ENCODE data around the gene INAFM1.
A peak's percentile ranks its signal among the peaks of the same experiment; 100 is the strongest.

Gene INAFM1

DNA sequence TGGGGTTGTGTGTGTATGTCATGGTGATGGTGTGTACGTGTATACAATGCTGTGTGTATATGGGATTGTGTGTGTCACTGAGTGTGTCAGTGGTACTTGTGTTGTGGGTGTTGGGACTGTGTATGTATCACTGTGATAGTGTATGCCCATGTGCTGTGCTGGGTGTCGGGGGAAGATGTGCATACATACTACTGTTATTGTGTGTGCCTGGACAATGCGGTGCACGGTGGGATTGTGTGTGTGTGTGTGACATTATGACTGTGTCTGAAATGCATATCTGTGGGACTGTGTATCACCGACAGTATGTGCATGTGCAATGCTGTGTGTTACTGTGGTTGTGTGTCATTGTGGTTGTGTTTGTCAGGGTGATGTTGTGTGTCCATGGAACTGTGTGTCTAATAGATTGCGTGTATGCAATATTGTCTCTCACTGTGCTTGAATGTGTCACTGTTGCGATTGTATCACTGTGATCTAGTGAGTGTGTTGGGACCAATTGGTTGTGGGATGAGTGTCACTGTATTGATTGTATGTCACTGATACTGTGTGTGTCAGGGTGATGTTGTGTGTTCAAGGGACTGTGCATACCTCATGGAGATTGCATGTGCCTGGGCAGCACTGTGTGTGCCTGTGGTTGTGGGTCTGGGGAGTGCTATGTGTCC is 32.6 kb upstream of the INAFM1 start:
- no peak overlapping the region for H3K27ac ChIP-seq (ENCODE audit: extremely low read depth, low read depth, low read length)
- POLR2A ChIA-PET: interaction anchor here (0.7 to 3.2 kb wide), 4 partner anchors 16 to 129 kb away, joined by 3 to 65 read pairs (median 14); partner anchors contain the start of gene ZC3H4
- TF ChIP-seq, protein P1, sequence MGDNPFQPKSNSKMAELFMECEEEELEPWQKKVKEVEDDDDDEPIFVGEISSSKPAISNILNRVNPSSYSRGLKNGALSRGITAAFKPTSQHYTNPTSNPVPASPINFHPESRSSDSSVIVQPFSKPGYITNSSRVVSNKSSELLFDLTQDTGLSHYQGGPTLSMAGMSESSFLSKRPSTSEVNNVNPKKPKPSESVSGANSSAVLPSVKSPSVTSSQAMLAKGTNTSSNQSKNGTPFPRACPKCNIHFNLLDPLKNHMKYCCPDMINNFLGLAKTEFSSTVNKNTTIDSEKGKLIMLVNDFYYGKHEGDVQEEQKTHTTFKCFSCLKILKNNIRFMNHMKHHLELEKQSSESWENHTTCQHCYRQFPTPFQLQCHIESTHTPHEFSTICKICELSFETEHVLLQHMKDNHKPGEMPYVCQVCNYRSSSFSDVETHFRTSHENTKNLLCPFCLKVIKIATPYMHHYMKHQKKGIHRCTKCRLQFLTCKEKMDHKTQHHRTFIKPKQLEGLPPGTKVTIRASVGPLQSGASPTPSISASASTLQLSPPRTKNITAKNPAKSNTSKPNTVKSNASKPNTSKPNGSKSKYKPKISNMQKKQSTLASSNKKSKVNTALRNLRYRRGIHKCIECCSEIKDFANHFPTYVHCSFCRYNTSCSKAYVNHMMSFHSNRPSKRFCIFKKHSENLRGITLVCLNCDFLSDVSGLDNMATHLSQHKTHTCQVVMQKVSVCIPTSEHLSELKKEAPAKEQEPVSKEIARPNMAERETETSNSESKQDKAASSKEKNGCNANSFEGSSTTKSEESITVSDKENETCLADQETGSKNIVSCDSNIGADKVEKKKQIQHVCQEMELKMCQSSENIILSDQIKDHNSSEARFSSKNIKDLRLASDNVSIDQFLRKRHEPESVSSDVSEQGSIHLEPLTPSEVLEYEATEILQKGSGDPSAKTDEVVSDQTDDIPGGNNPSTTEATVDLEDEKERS (tag by site-specific recombination; IDR thresholded peaks at IDR 0.05): 0 out of 2 replicates have a peak, but pooled peaks have one; percentile 65
- TF ChIP-seq ZNF19 (tag by site-specific recombination; IDR thresholded peaks at IDR 0.05; ENCODE audit: low read depth) (0 out of 2 replicates have a peak, but pooled peaks have one; percentile 21), ZNF133 (tag by site-specific recombination; IDR thresholded peaks at IDR 0.05) (peak; percentile 22; the same call in 1 of the 2 replicates), ZNF830 (tag by site-specific recombination; IDR thresholded peaks at IDR 0.05; ENCODE audit: low read depth) (no peak), ZNF423 (tag by site-specific recombination; IDR thresholded peaks at IDR 0.05) (no peak), BCL11B (tag by site-specific recombination; IDR thresholded peaks at IDR 0.05; ENCODE audit: low read depth) (0 out of 2 replicates have a peak, but pooled peaks have one; percentile 7), ZNF248 (tag by site-specific recombination; IDR thresholded peaks at IDR 0.05) (no peak)
- TF ChIP-seq, protein P2, sequence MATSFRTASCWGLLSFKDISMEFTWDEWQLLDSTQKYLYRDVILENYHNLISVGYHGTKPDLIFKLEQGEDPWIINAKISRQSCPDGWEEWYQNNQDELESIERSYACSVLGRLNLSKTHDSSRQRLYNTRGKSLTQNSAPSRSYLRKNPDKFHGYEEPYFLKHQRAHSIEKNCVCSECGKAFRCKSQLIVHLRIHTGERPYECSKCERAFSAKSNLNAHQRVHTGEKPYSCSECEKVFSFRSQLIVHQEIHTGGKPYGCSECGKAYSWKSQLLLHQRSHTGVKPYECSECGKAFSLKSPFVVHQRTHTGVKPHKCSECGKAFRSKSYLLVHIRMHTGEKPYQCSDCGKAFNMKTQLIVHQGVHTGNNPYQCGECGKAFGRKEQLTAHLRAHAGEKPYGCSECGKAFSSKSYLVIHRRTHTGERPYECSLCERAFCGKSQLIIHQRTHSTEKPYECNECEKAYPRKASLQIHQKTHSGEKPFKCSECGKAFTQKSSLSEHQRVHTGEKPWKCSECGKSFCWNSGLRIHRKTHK (tag by site-specific recombination; IDR thresholded peaks at IDR 0.05): no peak
- TF ChIP-seq, protein P3, sequence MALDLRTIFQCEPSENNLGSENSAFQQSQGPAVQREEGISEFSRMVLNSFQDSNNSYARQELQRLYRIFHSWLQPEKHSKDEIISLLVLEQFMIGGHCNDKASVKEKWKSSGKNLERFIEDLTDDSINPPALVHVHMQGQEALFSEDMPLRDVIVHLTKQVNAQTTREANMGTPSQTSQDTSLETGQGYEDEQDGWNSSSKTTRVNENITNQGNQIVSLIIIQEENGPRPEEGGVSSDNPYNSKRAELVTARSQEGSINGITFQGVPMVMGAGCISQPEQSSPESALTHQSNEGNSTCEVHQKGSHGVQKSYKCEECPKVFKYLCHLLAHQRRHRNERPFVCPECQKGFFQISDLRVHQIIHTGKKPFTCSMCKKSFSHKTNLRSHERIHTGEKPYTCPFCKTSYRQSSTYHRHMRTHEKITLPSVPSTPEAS (tag by site-specific recombination; IDR thresholded peaks at IDR 0.05): peak; percentile 8; the same call in 1 of the 2 replicates
- TF ChIP-seq, protein P4, sequence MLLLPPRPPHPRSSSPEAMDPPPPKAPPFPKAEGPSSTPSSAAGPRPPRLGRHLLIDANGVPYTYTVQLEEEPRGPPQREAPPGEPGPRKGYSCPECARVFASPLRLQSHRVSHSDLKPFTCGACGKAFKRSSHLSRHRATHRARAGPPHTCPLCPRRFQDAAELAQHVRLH (tag by site-specific recombination; IDR thresholded peaks at IDR 0.05): peak; percentile 9; the same call in 1 of the 2 replicates
- H3K4me1 ChIP-seq (ENCODE audit: control insufficient read depth, insufficient read depth, low read length): peaks cover 7% of the 10 kb centered on the region
- no peaks in the 10 kb centered on the region for H3K9me3 ChIP-seq (ENCODE audit: control insufficient read depth, insufficient read depth, low read depth, low read length)
- CTCF ChIA-PET: interaction anchor here (6.1 kb wide), 1 partner anchor 31 kb away, joined by 316 read pairs; no protein-coding TSS in a partner anchor
- H3K36me3 ChIP-seq (ENCODE audit: control insufficient read depth in 2 of 2, insufficient read depth in 1 of 2, low read length in 2 of 2): no peaks in the 10 kb centered on the region
- H3K4me3 ChIP-seq (ENCODE audit: low read depth, low read length): no peak overlapping the region

DNA sequence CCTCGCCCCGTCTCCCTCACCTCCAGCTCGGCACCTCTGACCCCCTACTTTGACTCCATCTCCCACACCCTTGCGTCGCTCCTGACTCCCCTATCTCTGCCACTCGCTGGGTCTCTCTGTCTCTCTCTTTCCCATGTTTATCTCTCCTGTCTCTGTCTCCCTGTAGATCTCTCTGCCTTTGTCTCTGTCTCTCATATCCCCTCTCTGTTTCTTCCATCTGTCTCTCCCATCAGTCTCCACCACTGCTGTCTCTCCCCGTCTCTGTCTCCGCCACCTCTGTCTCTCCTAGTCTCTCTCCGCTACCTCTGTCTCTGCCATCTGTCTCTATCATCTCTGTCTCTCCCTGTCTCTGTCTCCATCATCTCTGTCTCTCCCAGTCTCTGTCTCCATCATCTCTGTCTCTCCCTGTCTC is 31.3 kb upstream of the INAFM1 start:
- no peaks in the 10 kb centered on the region for H3K36me3 ChIP-seq (ENCODE audit: control insufficient read depth in 2 of 2, insufficient read depth in 1 of 2, low read length in 2 of 2)
- peak overlapping the region; percentile 65 for H3K27ac ChIP-seq (ENCODE audit: extremely low read depth, low read depth, low read length)
- H3K9me3 ChIP-seq (ENCODE audit: control insufficient read depth, insufficient read depth, low read depth, low read length): no peaks in the 10 kb centered on the region
- no peak overlapping the region for H3K4me3 ChIP-seq (ENCODE audit: low read depth, low read length)
- ChIA-PET CTCF (interaction anchor here (0.7 to 6.8 kb wide), 10 partner anchors 17 to 230 kb away, joined by 3 to 316 read pairs (median 18); no protein-coding TSS in a partner anchor), POLR2A (interaction anchor here (0.8 to 3.3 kb wide), 13 partner anchors 10 to 714 kb away, joined by 3 to 112 read pairs (median 5); partner anchors contain the start of genes CCDC9, INAFM1, SAE1 and ZC3H4)
- peaks cover 7% of the 10 kb centered on the region for H3K4me1 ChIP-seq (ENCODE audit: control insufficient read depth, insufficient read depth, low read length)
- TF ChIP-seq YY2 (tag by site-specific recombination; IDR thresholded peaks at IDR 0.05) (no peak), ZNF121 (tag by site-specific recombination; IDR thresholded peaks at IDR 0.05) (no peak), ZNF274 (IDR thresholded peaks at IDR 0.05; ENCODE audit: low read length) (no peak), ZNF274 (tag by site-specific recombination; IDR thresholded peaks at IDR 0.05; ENCODE audit: borderline replicate concordance) (no peak), ZNF560 (tag by site-specific recombination; IDR thresholded peaks at IDR 0.05; ENCODE audit: borderline replicate concordance) (no peak), ZNF23 (tag by site-specific recombination; IDR thresholded peaks at IDR 0.05; ENCODE audit: borderline replicate concordance) (no peak), ZNF16 (tag by site-specific recombination; IDR thresholded peaks at IDR 0.05; ENCODE audit: low read depth) (0 out of 2 replicates have a peak, but pooled peaks have one; percentile 37)
- TF ChIP-seq, protein P5, sequence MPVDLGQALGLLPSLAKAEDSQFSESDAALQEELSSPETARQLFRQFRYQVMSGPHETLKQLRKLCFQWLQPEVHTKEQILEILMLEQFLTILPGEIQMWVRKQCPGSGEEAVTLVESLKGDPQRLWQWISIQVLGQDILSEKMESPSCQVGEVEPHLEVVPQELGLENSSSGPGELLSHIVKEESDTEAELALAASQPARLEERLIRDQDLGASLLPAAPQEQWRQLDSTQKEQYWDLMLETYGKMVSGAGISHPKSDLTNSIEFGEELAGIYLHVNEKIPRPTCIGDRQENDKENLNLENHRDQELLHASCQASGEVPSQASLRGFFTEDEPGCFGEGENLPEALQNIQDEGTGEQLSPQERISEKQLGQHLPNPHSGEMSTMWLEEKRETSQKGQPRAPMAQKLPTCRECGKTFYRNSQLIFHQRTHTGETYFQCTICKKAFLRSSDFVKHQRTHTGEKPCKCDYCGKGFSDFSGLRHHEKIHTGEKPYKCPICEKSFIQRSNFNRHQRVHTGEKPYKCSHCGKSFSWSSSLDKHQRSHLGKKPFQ (tag by site-specific recombination; IDR thresholded peaks at IDR 0.05): no peak
- TF ChIP-seq, protein P6, sequence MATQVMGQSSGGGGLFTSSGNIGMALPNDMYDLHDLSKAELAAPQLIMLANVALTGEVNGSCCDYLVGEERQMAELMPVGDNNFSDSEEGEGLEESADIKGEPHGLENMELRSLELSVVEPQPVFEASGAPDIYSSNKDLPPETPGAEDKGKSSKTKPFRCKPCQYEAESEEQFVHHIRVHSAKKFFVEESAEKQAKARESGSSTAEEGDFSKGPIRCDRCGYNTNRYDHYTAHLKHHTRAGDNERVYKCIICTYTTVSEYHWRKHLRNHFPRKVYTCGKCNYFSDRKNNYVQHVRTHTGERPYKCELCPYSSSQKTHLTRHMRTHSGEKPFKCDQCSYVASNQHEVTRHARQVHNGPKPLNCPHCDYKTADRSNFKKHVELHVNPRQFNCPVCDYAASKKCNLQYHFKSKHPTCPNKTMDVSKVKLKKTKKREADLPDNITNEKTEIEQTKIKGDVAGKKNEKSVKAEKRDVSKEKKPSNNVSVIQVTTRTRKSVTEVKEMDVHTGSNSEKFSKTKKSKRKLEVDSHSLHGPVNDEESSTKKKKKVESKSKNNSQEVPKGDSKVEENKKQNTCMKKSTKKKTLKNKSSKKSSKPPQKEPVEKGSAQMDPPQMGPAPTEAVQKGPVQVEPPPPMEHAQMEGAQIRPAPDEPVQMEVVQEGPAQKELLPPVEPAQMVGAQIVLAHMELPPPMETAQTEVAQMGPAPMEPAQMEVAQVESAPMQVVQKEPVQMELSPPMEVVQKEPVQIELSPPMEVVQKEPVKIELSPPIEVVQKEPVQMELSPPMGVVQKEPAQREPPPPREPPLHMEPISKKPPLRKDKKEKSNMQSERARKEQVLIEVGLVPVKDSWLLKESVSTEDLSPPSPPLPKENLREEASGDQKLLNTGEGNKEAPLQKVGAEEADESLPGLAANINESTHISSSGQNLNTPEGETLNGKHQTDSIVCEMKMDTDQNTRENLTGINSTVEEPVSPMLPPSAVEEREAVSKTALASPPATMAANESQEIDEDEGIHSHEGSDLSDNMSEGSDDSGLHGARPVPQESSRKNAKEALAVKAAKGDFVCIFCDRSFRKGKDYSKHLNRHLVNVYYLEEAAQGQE (tag by site-specific recombination; IDR thresholded peaks at IDR 0.05): no peak
